DOHH2 (cell line): ENCODE results near the gene ARHGEF12.

Experiments used
- EZH2phosphoT487 ChIP-seq: fragments of 200-600 bp; sonication (generic); IDR thresholded peaks from 2 replicates; pipeline ENCODE4 v1.6.1; 2017; ENCODE audit warnings: borderline replicate concordance, mild to moderate bottlenecking, antibody characterized with exemption, low read length, moderate library complexity, mixed read lengths
- TF ChIP-seq, protein P1 (sequence below): fragments of 200-600 bp; sonication (generic); IDR thresholded peaks from one replicate; pipeline ENCODE4 v1.5.1; 2014; ENCODE audit warnings: antibody characterized with exemption, mild to moderate bottlenecking, low read depth, low read length; ENCODE audit not compliant: poor library complexity, severe bottlenecking

- TF ChIP-seq, protein P1, sequence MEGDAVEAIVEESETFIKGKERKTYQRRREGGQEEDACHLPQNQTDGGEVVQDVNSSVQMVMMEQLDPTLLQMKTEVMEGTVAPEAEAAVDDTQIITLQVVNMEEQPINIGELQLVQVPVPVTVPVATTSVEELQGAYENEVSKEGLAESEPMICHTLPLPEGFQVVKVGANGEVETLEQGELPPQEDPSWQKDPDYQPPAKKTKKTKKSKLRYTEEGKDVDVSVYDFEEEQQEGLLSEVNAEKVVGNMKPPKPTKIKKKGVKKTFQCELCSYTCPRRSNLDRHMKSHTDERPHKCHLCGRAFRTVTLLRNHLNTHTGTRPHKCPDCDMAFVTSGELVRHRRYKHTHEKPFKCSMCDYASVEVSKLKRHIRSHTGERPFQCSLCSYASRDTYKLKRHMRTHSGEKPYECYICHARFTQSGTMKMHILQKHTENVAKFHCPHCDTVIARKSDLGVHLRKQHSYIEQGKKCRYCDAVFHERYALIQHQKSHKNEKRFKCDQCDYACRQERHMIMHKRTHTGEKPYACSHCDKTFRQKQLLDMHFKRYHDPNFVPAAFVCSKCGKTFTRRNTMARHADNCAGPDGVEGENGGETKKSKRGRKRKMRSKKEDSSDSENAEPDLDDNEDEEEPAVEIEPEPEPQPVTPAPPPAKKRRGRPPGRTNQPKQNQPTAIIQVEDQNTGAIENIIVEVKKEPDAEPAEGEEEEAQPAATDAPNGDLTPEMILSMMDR = no peak
- TF ChIP-seq EZH2phosphoT487 = no peak
Measured at GRCh38 chr11:120310870-120311269, 25.3 kb upstream of the ARHGEF12 start.
